SU-DHL-6 (cell line): ENCODE measurements around the gene HAUS1.

ENCODE experiments used
- H2AFZ ChIP-seq: fragments of 200-600 bp; sonication (generic); 2 replicates; pipeline ENCODE4 v1.6.1; 2014; ENCODE audit warnings: low read depth, mild to moderate bottlenecking, moderate library complexity, mixed read lengths, antibody characterized with exemption, low read length; ENCODE audit not compliant: severe bottlenecking
- H3F3A ChIP-seq: fragments of 200-600 bp; shearing (Covaris generic); 2 replicates; pipeline ENCODE4 v1.6.0; 2016; ENCODE audit warnings: antibody characterized with exemption, mild to moderate bottlenecking; ENCODE audit not compliant: insufficient read depth
- H3K27ac ChIP-seq: fragments of 200-600 bp; sonication (generic); 2 replicates; pipeline ENCODE4 v1.5.1; 2016; ENCODE audit warnings: low read depth, mild to moderate bottlenecking, low read length, moderate library complexity, mixed read lengths
- H3K27me3 ChIP-seq: fragments of 200-600 bp; sonication (generic), shearing (Covaris generic); 2 replicates; pipeline ENCODE4 v1.6.0; 2014; ENCODE audit warnings: mild to moderate bottlenecking, low read length
- H3K36me3 ChIP-seq: fragments of 200-600 bp; sonication (generic); 2 replicates; pipeline ENCODE4 v1.6.1; 2014; ENCODE audit warnings: mild to moderate bottlenecking, low read length, mixed read lengths
- H3K4me2 ChIP-seq: fragments of 300-600, 200-600 bp; shearing (Covaris generic), sonication (generic); 2 replicates; pipeline ENCODE4 v1.6.0; 2014; ENCODE audit warnings: low read length, low read depth, mild to moderate bottlenecking; ENCODE audit not compliant: poor library complexity, severe bottlenecking
- H3K4me3 ChIP-seq: fragments of 200-600 bp; sonication (generic); 2 replicates; pipeline ENCODE4 v1.5.1; 2014; ENCODE audit warnings: antibody characterized with exemption, low read length, mild to moderate bottlenecking, mixed read lengths; ENCODE audit not compliant: insufficient read depth, poor library complexity, severe bottlenecking
- H3K79me2 ChIP-seq: fragments of 200-600 bp; sonication (generic); 2 replicates; pipeline ENCODE4 v1.6.1; 2014; ENCODE audit warnings: mild to moderate bottlenecking, low read length, moderate library complexity; ENCODE audit not compliant: insufficient read depth
- H3K9ac ChIP-seq: fragments of 200-600 bp; sonication (generic); 2 replicates; pipeline ENCODE4 v1.7.0; 2014; ENCODE audit warnings: mild to moderate bottlenecking, low read length
- H3K9me2 ChIP-seq: fragments of 200-600 bp; sonication (generic); replicated peaks from 2 replicates; pipeline ENCODE4 v1.6.1; 2014; ENCODE audit warnings: low read length; ENCODE audit not compliant: insufficient read depth
- H3K9me3 ChIP-seq: fragments of 200-600 bp; sonication (generic); 2 replicates; pipeline ENCODE4 v1.6.1; 2014; ENCODE audit warnings: low read length, mixed read lengths; ENCODE audit not compliant: insufficient read depth
- H4K20me1 ChIP-seq: fragments of 200-600 bp; sonication (generic); 2 replicates; pipeline ENCODE4 v1.6.1; 2014; ENCODE audit warnings: low read depth, mild to moderate bottlenecking, antibody characterized with exemption, low read length, moderate library complexity, mixed read lengths
- CTCF ChIP-seq: fragments of 200-600 bp; sonication (generic); IDR thresholded peaks from one replicate; pipeline ENCODE4 v1.5.1; 2017; ENCODE audit warnings: antibody characterized with exemption, mild to moderate bottlenecking, low read length, moderate library complexity; ENCODE audit not compliant: insufficient read depth, poor library complexity, severe bottlenecking
- EZH2phosphoT487 ChIP-seq: fragments of 200-600 bp; sonication (generic), shearing (Covaris generic); conservative IDR thresholded peaks from 2 replicates; pipeline ENCODE4 v1.6.1; 2018; ENCODE audit warnings: mild to moderate bottlenecking, antibody characterized with exemption, low read length, moderate library complexity, mixed read lengths

Gene HAUS1

GRCh38 chr18:46140173-46140572 is 36.0 kb downstream of the HAUS1 start:
- no peaks in the 10 kb centered on the region for H4K20me1 ChIP-seq
- H3K4me3 ChIP-seq, result no peak overlapping the region
- no peak for TF ChIP-seq EZH2phosphoT487
- TF ChIP-seq CTCF, result no peak
- no peaks in the 10 kb centered on the region for H3K9me3 ChIP-seq
- H3K79me2 ChIP-seq, result no peaks in the 10 kb centered on the region
- no peak overlapping the region for H3K27ac ChIP-seq
- no peaks in the 10 kb centered on the region for H3F3A ChIP-seq
- no peak overlapping the region for H3K9ac ChIP-seq
- no peak overlapping the region for H3K4me2 ChIP-seq
- H3K27me3 ChIP-seq, result no peaks in the 10 kb centered on the region
- H3K9me2 ChIP-seq, result no peaks in the 10 kb centered on the region
- no peaks in the 10 kb centered on the region for H3K36me3 ChIP-seq
- no peak overlapping the region for H2AFZ ChIP-seq

DNA sequence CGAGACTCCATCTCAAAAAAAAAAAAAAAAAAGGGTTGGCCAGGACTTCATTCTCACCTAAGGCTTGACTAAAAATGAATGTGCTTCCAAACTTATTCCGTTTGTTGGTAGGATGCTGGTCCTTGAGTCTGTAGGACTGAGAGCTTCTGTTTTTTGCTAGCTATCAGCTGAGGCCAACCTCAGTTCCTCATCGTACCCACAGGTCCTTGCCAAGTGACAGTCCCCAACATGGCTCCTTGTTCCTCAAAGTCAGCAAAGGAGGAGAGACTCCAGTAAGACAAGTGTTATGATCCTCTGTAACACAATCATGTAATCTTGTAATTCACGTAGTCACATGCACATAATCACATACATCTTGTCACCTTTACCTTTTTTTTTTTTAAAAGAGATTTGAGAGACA is 37.0 kb downstream of the HAUS1 start:
- Histone ChIP-seq H3K9ac (no peak overlapping the region), H3K79me2 (no peaks in the 10 kb centered on the region), H3F3A (no peaks in the 10 kb centered on the region), H3K36me3 (no peaks in the 10 kb centered on the region), H2AFZ (no peak overlapping the region), H3K9me3 (no peaks in the 10 kb centered on the region), H4K20me1 (no peaks in the 10 kb centered on the region), H3K4me3 (no peak overlapping the region), H3K27ac (no peak overlapping the region), H3K9me2 (no peaks in the 10 kb centered on the region), H3K4me2 (no peak overlapping the region), H3K27me3 (no peaks in the 10 kb centered on the region)
- TF ChIP-seq CTCF (no peak), EZH2phosphoT487 (no peak)

DNA sequence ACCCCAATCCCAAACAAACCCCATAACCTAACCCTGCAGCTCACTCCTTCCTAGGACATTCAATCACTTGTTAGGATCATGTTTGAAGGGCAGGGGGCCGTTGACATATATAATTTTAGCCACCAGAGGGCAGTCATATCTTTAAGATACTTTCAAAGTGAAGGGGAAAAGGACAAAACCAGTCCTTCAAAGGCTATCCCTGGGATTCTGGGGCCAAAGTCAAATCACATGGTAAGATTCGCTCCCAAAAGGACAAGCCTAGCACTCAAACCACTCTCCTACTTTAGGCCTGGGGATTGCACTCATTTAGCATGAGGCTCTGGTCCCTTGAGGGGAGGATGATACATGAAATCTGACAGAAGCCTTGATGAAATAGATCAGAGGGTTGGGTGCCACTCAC is 44.6 kb downstream of the HAUS1 start:
- TF ChIP-seq CTCF (peak; percentile 88), EZH2phosphoT487 (no peak)
- Histone ChIP-seq H3K36me3 (no peaks in the 10 kb centered on the region), H3F3A (no peaks in the 10 kb centered on the region), H3K9me2 (no peaks in the 10 kb centered on the region), H3K79me2 (no peaks in the 10 kb centered on the region), H3K9ac (no peak overlapping the region), H3K4me3 (no peak overlapping the region), H3K4me2 (no peak overlapping the region), H3K27ac (no peak overlapping the region), H2AFZ (no peak overlapping the region), H3K9me3 (no peaks in the 10 kb centered on the region), H4K20me1 (no peaks in the 10 kb centered on the region), H3K27me3 (no peaks in the 10 kb centered on the region)

- H3K4me2 ChIP-seq, result no peak overlapping the region
- H3K9ac ChIP-seq, result no peak overlapping the region
- no peaks in the 10 kb centered on the region for H3K79me2 ChIP-seq
- H3K36me3 ChIP-seq, result no peaks in the 10 kb centered on the region
- H3K9me3 ChIP-seq, result no peaks in the 10 kb centered on the region
- no peak overlapping the region for H2AFZ ChIP-seq
- H3K27me3 ChIP-seq, result no peaks in the 10 kb centered on the region
- TF ChIP-seq EZH2phosphoT487, result no peak
- no peak for TF ChIP-seq CTCF
- H3F3A ChIP-seq, result no peaks in the 10 kb centered on the region
- no peak overlapping the region for H3K27ac ChIP-seq
- no peaks in the 10 kb centered on the region for H3K9me2 ChIP-seq
- no peak overlapping the region for H3K4me3 ChIP-seq
- H4K20me1 ChIP-seq, result no peaks in the 10 kb centered on the region
Measured at GRCh38 chr18:46152436-46152807, 48.2 kb downstream of the HAUS1 start.
